Mammary epithelial cell (primary cell): ENCODE measurements around the gene DNAJC10.

Source experiments
- CTCF ChIP-seq, 2 donors: IDR thresholded peaks in 1 of 2; conservative IDR thresholded peaks in 1 of 2; 2 replicates each; pipeline ENCODE4 v1.5.1; 2011 to 2012; ENCODE audit warnings: inconsistent platforms in 2 of 2, low read length in 2 of 2, mild to moderate bottlenecking in 2 of 2, control low read depth in 1 of 2, low read depth in 1 of 2; ENCODE audit not compliant: insufficient read depth in 1 of 2; ENCODE audit errors: extremely low read depth in 1 of 2
- EZH2 ChIP-seq: IDR thresholded peaks from 2 replicates; pipeline ENCODE4 v1.6.1; 2012; ENCODE audit warnings: low read length, inconsistent platforms, borderline replicate concordance

DNA sequence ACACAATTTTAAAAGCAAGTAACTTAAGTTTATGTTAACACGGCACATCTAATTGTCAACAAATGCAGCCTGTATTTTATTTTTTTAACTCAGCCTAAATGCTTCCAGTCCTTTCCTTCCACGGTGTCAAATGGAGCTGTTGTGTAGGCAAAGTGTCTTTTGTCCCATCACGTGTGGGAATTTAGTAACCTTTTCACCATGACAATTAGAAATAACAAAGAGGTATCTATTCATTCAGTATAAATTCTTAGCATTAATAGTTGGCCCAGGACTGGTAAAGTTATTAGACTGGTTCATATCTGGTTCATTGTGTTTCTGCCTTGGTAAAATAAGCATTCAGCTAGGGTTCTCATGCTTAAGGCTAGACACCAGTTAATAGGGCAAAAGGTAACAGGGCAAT is 102.4 kb downstream of the DNAJC10 start:
- no peak for TF ChIP-seq CTCF (conservative IDR thresholded peaks at IDR 0.05 in 1 of 2, IDR thresholded peaks at IDR 0.05 in 1 of 2; ENCODE audit: extremely low read depth in 1 of 2, insufficient read depth in 1 of 2, low read depth in 1 of 2, low read length in 2 of 2)
- no peak for TF ChIP-seq EZH2
